K562 (cell line): ENCODE measurements around the gene LPIN2. TPM values are rescaled to one million over a fixed set of nuclear protein-coding genes. Genes with fewer than 3 reads are reported as not detected.

Source experiments
- ATAC-seq: fragments of 200-7000 bp; cut with Tn5 transposase; 3 replicates; pipeline ENCODE4 v1.9.1; 2020; ENCODE audit warnings: moderate library complexity
- BruUV-seq: library from RNA; stranded (reverse); fragments of 400-500 nt; replicated peaks from 2 replicates; lab custom pipeline; 2021; lab: Mats Ljungman, UMichigan
- CTCF ChIA-PET: fragments of 300-600 bp; formaldehyde crosslinking; extraction: SDS; loops from one replicate; lab custom pipeline; 2021; ENCODE audit warnings: low intra/inter-chr PET ratio; lab: Yijun Ruan, JAX
- POLR2A ChIA-PET: fragments of 300-600, 350-650 bp; sonication (Branson Sonifier 250); formaldehyde crosslinking; extraction: SDS; loops from one replicate; lab custom pipeline; 2021; ENCODE audit warnings: antibody characterized with exemption, inconsistent platforms; lab: Yijun Ruan, JAX
- DNase-seq, 4 experiments: peaks; one replicate each; pipeline versions ENCODE4 v3.0.0 to v3.0.0-alpha.2; 2011 to 2018; ENCODE audit warnings: low spot score in 3 of 4, mixed read lengths in 3 of 4; ENCODE audit errors: extremely low read depth in 1 of 4
- FAIRE-seq: peaks from 2 replicates; lab custom pipeline; 2011; peaks lifted over from hg19 to GRCh38; lab: Jason Lieb, UNC
- H2AFZ ChIP-seq: 2 replicates; pipeline ENCODE4 v1.6.0; 2011; ENCODE audit warnings: low read depth, low read length, control low read depth, inconsistent platforms
- H3K27ac ChIP-seq: fragments of 200-600 bp; 3 replicates; pipeline ENCODE4 v1.8.0; 2011; ENCODE audit warnings: low read depth, mild to moderate bottlenecking, control low read depth, inconsistent platforms, low read length, moderate library complexity, mixed read lengths; ENCODE audit errors: extremely low read depth
- H3K27me3 ChIP-seq, 2 experiments: fragments of 300-600 bp in 1 of 2; 2 replicates in 1 of 2; 3 replicates in 1 of 2; pipeline versions ENCODE4 v1.6.0 to v1.8.0; 2011; ENCODE audit warnings: inconsistent platforms in 2 of 2, low read length in 2 of 2, mild to moderate bottlenecking in 1 of 2, mixed read lengths in 1 of 2, moderate library complexity in 1 of 2; ENCODE audit not compliant: control insufficient read depth in 2 of 2, insufficient read depth in 2 of 2
- H3K36me3 ChIP-seq: fragments of 300-600 bp; 3 replicates; pipeline ENCODE4 v1.8.0; 2011; ENCODE audit warnings: mild to moderate bottlenecking, low read length, inconsistent platforms; ENCODE audit not compliant: control insufficient read depth, insufficient read depth
- H3K4me1 ChIP-seq, 2 experiments: fragments of 200-600 bp in 1 of 2; replicated peaks in 1 of 2; 2 replicates in 1 of 2; 3 replicates in 1 of 2; pipeline versions ENCODE4 v1.5.1 to v1.8.0; 2011; ENCODE audit warnings: inconsistent platforms in 2 of 2, low read length in 2 of 2, mild to moderate bottlenecking in 1 of 2, mixed read lengths in 1 of 2, moderate library complexity in 1 of 2; ENCODE audit not compliant: control insufficient read depth in 2 of 2, insufficient read depth in 2 of 2
- H3K4me2 ChIP-seq: 2 replicates; pipeline ENCODE4 v1.6.1; 2011; ENCODE audit warnings: low read length, control low read depth, inconsistent platforms, mixed read lengths; ENCODE audit not compliant: insufficient read depth
- H3K4me3 ChIP-seq: fragments of 200-600 bp; sonication (generic), shearing (Covaris generic); 2 replicates; pipeline ENCODE4 v1.5.1; 2016; ENCODE audit warnings: control low read depth, inconsistent platforms
- H3K79me2 ChIP-seq: fragments of 200-600 bp; 3 replicates; pipeline ENCODE4 v1.8.0; 2011; ENCODE audit warnings: low read length, inconsistent platforms; ENCODE audit not compliant: control insufficient read depth, insufficient read depth
- H3K9ac ChIP-seq, 2 experiments: 2 replicates each; pipeline versions ENCODE4 v1.6.0 to v1.6.1; 2011; ENCODE audit warnings: low read depth in 2 of 2, low read length in 2 of 2, control low read depth in 1 of 2, inconsistent platforms in 1 of 2, mild to moderate bottlenecking in 1 of 2, mixed read lengths in 1 of 2; ENCODE audit not compliant: insufficient read depth in 1 of 2
- H3K9me1 ChIP-seq: one replicate; pipeline ENCODE4 v1.6.0; 2011; ENCODE audit warnings: inconsistent platforms, mild to moderate bottlenecking, low read length, moderate library complexity; ENCODE audit not compliant: control insufficient read depth, insufficient read depth
- H3K9me3 ChIP-seq: replicated peaks from 2 replicates; pipeline ENCODE4 v1.5.1; 2011; ENCODE audit warnings: low read depth, low read length, inconsistent platforms; ENCODE audit not compliant: control insufficient read depth, insufficient read depth
- H4K20me1 ChIP-seq: replicated peaks from 2 replicates; pipeline ENCODE4 v1.6.1; 2011; ENCODE audit warnings: low read length, inconsistent platforms, mixed read lengths; ENCODE audit not compliant: control insufficient read depth, insufficient read depth
- ARNT ChIP-seq, 2 experiments: fragments of 450-650 bp; IDR thresholded peaks; 2 replicates each; pipeline ENCODE4 v1.6.1; 2016; ENCODE audit warnings: mild to moderate bottlenecking in 1 of 2
- C11orf30 ChIP-seq: fragments of 450-650 bp; IDR thresholded peaks from 2 replicates; pipeline ENCODE4 v1.6.1; 2016; ENCODE audit warnings: low read depth, mild to moderate bottlenecking
- CEBPB ChIP-seq: fragments of 450-650 bp; IDR thresholded peaks from 2 replicates; pipeline ENCODE4 v1.6.1; 2016; ENCODE audit warnings: missing genetic modification characterization, missing compliant biosample characterization
- ILK ChIP-seq: fragments of 450-650 bp; IDR thresholded peaks from 2 replicates; pipeline ENCODE4 v1.6.1; 2016; ENCODE audit warnings: missing genetic modification characterization, low read depth, mild to moderate bottlenecking, missing compliant biosample characterization, moderate library complexity, borderline replicate concordance
- KAT2B ChIP-seq: IDR thresholded peaks from one replicate; pipeline ENCODE4 v1.6.1; 2012; ENCODE audit warnings: low read depth, mild to moderate bottlenecking, control low read depth, inconsistent platforms, low read length, moderate library complexity
- MBD1 ChIP-seq: fragments of 250-450 bp; sonication (Bioruptor Pico); IDR thresholded peaks from 2 replicates; pipeline ENCODE4 v1.8.0; 2022; ENCODE audit warnings: inconsistent platforms
- RBFOX2 ChIP-seq: fragments of 200-400 bp; formaldehyde crosslinking; IDR thresholded peaks from 2 replicates; pipeline ENCODE4 v1.6.1; 2017; ENCODE audit warnings: low read depth, mild to moderate bottlenecking, low read length, moderate library complexity
- RBM17 ChIP-seq: fragments of 200-400 bp; formaldehyde crosslinking; IDR thresholded peaks from 2 replicates; pipeline ENCODE4 v1.6.1; 2017; ENCODE audit warnings: low read depth, mild to moderate bottlenecking, low read length, borderline replicate concordance
- SMARCB1 ChIP-seq: IDR thresholded peaks from 2 replicates; pipeline ENCODE4 v1.6.1; 2011; ENCODE audit warnings: improper control_type of control experiment, low read depth; ENCODE audit not compliant: insufficient read length
- TBL1XR1 ChIP-seq, 2 experiments: IDR thresholded peaks; 2 replicates each; pipeline ENCODE4 v1.6.1; 2012; ENCODE audit warnings: improper control_type of control experiment in 2 of 2, low read length in 2 of 2, mild to moderate bottlenecking in 1 of 2
- ZNF445 ChIP-seq: fragments of 250-450 bp; sonication (Bioruptor Pico); IDR thresholded peaks from 2 replicates; pipeline ENCODE4 v1.4.0; 2020; ENCODE audit warnings: low read depth, mild to moderate bottlenecking, moderate library complexity
- WGBS: fragments of 100-300 bp; shearing (Covaris generic); methylation state at CpG from one replicate; pipeline ENCODE4 v1.1.6; 2016; ENCODE audit warnings: low coverage, mixed read lengths; ENCODE audit not compliant: insufficient coverage; ENCODE audit errors: missing lambda C conversion rate; 5-methylcytosine and 5-hydroxymethylcytosine counted together
- in situ Hi-C: fragments of 300-500 bp; cut with MboI; formaldehyde crosslinking; loops from 4 replicates; pipeline ENCODE4 v1.15.0; 2018; ENCODE audit warnings: inconsistent platforms, mixed read lengths
- intact Hi-C: fragments of 100-400 bp; cut with micrococcal nuclease; formaldehyde crosslinking; loops from 2 replicates; pipeline ENCODE4 v1.14.2; 2022
- polyA plus RNA-seq, 8 experiments: library from polyadenylated mRNA; depleted of rRNA in 4 of 8; stranded (reverse) in 5 of 8; unstranded in 3 of 8; fragments of >200 nt; fragmentation: Nextera tagmentation in 2 of 8; fragmentation: Illumina TruSeq in 1 of 8; extraction: Ambion mirVana in 2 of 8; extraction: Trizol in 1 of 8; gene quantifications; 2 replicates each; pipeline versions ENCODE4 v1.2.1 to v1.2.3, GENCODE V29; 2011 to 2014; ENCODE audit warnings: inconsistent platforms in 1 of 8, missing spikeins in 1 of 8
- total RNA-seq, 7 experiments: library from RNA; depleted of rRNA in 6 of 7; stranded (reverse); fragments of >200 nt in 6 of 7; fragmentation: Illumina TruSeq in 2 of 7; extraction: Trizol in 2 of 7; gene quantifications; 2 replicates each; pipeline versions ENCODE4 v1.2.1 to v1.2.3, GENCODE V29; 2011 to 2021; ENCODE audit warnings: low replicate concordance in 1 of 7
- TF ChIP-seq, protein P1 (sequence below): fragments of 450-650 bp; formaldehyde crosslinking; IDR thresholded peaks from 2 replicates; pipeline ENCODE4 v1.4.0; 2020; ENCODE audit warnings: mild to moderate bottlenecking

Gene LPIN2
- total and polyA plus RNA-seq, 9 of the 15 experiments (the other 6 are each of a cell fraction or from before 2014, with no cell fraction given) = 5.2 to 34.8 (median 24.6) TPM

DNA sequence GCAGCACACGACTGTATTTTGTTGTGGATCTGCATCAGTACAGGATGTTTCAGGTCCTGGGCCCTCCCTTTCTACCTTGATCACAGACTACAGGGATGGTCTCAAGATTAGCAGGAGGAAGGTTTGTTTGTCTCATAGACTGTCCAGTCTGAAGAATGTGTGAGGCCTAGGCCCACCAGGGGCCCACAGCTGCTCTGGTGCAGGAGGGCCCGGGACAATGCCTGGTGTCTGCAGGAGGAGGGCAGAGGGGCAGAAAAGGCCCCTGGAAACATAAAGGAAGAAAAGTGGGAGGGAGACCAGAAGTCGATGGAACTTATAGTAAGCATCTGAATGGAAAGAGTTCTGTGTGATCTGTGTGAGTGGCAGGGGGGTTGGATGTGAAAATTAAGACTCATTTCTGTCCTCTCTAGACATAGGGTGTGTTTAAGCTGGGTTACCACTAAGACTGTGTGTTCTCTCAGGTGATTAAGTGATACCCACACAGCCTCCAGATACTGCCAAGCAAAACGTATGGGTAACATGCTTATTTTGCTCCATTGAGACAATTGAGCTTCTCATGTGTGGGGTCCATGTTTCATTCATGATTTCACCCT, 33.4 kb upstream of the LPIN2 start:
- Histone ChIP-seq H2AFZ (peak overlapping the region; percentile 18), H3K79me2 (no peaks in the 10 kb centered on the region), H3K4me3 (no peak overlapping the region), H3K27ac (no peak overlapping the region), H3K4me2 (no peak overlapping the region), H4K20me1 (no peaks in the 10 kb centered on the region), H3K9me3 (no peaks in the 10 kb centered on the region), H3K27me3 (no peaks in the 10 kb centered on the region), H3K36me3 (no peaks in the 10 kb centered on the region), H3K4me1 (peaks cover 6 to 14% of the 10 kb centered on the region in 2 experiments; a peak in 4 of 5 replicates), H3K9ac (no peak overlapping the region), H3K9me1 (no peaks in the 10 kb centered on the region)
- DNase-seq (no peak), ATAC-seq (no peak), FAIRE-seq (no peak)
- ChIA-PET POLR2A (interaction anchor here (2.0 kb wide), 1 partner anchor 9 kb away, joined by 5 read pairs; no protein-coding TSS in a partner anchor), CTCF (no interaction called here)
- intact Hi-C loops (no loop called here), in situ Hi-C loops (no loop called here)
- TF ChIP-seq ZNF445 (CRISPR knock-in tag) = no peak
- no peak for TF ChIP-seq TBL1XR1 (IDR thresholded peaks at IDR 0.05; ENCODE audit: low read length in 2 of 2)
- no peak for TF ChIP-seq RBFOX2
- TF ChIP-seq MBD1 (CRISPR knock-in tag) = no peak
- TF ChIP-seq CEBPB = no peak
- TF ChIP-seq KAT2B = no peak
- TF ChIP-seq ARNT (IDR thresholded peaks at IDR 0.05) = no peak
- TF ChIP-seq, protein P1, sequence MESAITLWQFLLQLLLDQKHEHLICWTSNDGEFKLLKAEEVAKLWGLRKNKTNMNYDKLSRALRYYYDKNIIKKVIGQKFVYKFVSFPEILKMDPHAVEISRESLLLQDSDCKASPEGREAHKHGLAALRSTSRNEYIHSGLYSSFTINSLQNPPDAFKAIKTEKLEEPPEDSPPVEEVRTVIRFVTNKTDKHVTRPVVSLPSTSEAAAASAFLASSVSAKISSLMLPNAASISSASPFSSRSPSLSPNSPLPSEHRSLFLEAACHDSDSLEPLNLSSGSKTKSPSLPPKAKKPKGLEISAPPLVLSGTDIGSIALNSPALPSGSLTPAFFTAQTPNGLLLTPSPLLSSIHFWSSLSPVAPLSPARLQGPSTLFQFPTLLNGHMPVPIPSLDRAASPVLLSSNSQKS = no peak
- TF ChIP-seq ILK (tag) = no peak
- TF ChIP-seq SMARCB1 = no peak
- TF ChIP-seq C11orf30 = no peak
- no peak for TF ChIP-seq RBM17
- 22% methylated on average over 4 of the region's 4 CpGs for WGBS
- BruUV-seq = no TSS peak
